Transverse colon (tissue), 4 donors: ENCODE results near the gene ZFPM1. TPM values are rescaled to one million over a fixed set of nuclear protein-coding genes. Genes with fewer than 3 reads are reported as not detected.

ENCODE experiments used
- DNase-seq: peaks from one replicate; pipeline ENCODE4 v3.0.0-alpha.2; 2019
- H3K27ac ChIP-seq, 4 donors: fragments of 200-600 bp; sonication (generic); 2 replicates each; pipeline ENCODE4 v1.5.1; 2016 to 2018; ENCODE audit warnings: inconsistent platforms in 4 of 4
- H3K27me3 ChIP-seq: fragments of 200-600 bp; sonication (generic); 2 replicates; pipeline ENCODE4 v1.5.1; 2017; ENCODE audit warnings: inconsistent platforms
- H3K36me3 ChIP-seq, 4 donors: fragments of 200-600 bp; sonication (generic); 2 replicates each; pipeline ENCODE4 v1.5.1; 2017 to 2019; ENCODE audit warnings: inconsistent platforms in 4 of 4
- H3K4me1 ChIP-seq, 4 donors: fragments of 200-600 bp; sonication (generic); 2 replicates each; pipeline ENCODE4 v1.5.1; 2017 to 2020; ENCODE audit warnings: inconsistent platforms in 4 of 4
- H3K4me3 ChIP-seq, 4 donors: fragments of 200-600 bp; sonication (generic); 1 replicate in 1 of 4; 2 replicates in 3 of 4; pipeline versions ENCODE4 v1.5.1 to v1.6.1; 2017 to 2019; ENCODE audit warnings: inconsistent platforms in 4 of 4
- H3K9me3 ChIP-seq, 2 donors: fragments of 200-600 bp; sonication (generic); 2 replicates each; pipeline ENCODE4 v1.5.1; 2017 to 2019; ENCODE audit warnings: inconsistent platforms in 2 of 2
- CTCF ChIP-seq, 5 experiments: fragments of 200-600 bp in 3 of 5; fragments of 450-650 bp in 2 of 5; sonication (generic) in 3 of 5; IDR thresholded peaks; 1 replicate in 2 of 5; 2 replicates in 3 of 5; pipeline ENCODE4 v1.5.1; 2016 to 2017; ENCODE audit warnings: antibody characterized with exemption in 5 of 5, inconsistent platforms in 3 of 5, mild to moderate bottlenecking in 2 of 5, moderate library complexity in 1 of 5
- EP300 ChIP-seq: sonication (generic); formaldehyde crosslinking; IDR thresholded peaks from one replicate; pipeline ENCODE4 v1.6.1; 2017; ENCODE audit warnings: antibody characterized with exemption, low read depth
- POLR2A ChIP-seq: fragments of 450-650 bp; IDR thresholded peaks from one replicate; pipeline ENCODE4 v1.6.1; 2016; ENCODE audit warnings: antibody characterized with exemption, mild to moderate bottlenecking, moderate library complexity
- POLR2AphosphoS5 ChIP-seq, 3 donors: sonication (generic); formaldehyde crosslinking; IDR thresholded peaks; one replicate each; pipeline ENCODE4 v1.6.1; 2016; ENCODE audit warnings: antibody characterized with exemption in 3 of 3
- WGBS, 2 donors: methylation state at CpG; one replicate each; pipeline ENCODE4 v1.1.5; 2018; ENCODE audit warnings: low coverage in 1 of 2; 5-methylcytosine and 5-hydroxymethylcytosine counted together
- in situ Hi-C, 4 donors: fragments of 200-750 bp; cut with MboI; loops; one replicate each; pipeline versions ENCODE4 v1.15.0 to v1.15.1; 2017; ENCODE audit warnings: low sequenced_read_pairs in 3 of 4, low pct_ligation_motif_present in 1 of 4, low pct_unique_long_range_greater_than_20kb in 1 of 4
- intact Hi-C: fragments of 100-400 bp; cut with DNase I; formaldehyde crosslinking; loops from one replicate; pipeline ENCODE4 v1.15.1; 2023; ENCODE audit warnings: low total_unique reads
- total RNA-seq, 4 donors: library from RNA; depleted of rRNA; stranded (reverse); fragments of >200 nt; gene quantifications; one replicate each; pipeline ENCODE4 v1.1.0, GENCODE V29; 2016

The ZFPM1 gene
- total RNA-seq, 4 donors from 2014 or later: 1.2 to 4.6 (median 3.1) TPM

- intact Hi-C loops (no loop called here), in situ Hi-C loops (loop anchor here in 1 of 4 donors (10.0 kb wide), 1 partner anchor 79 kb away; no protein-coding TSS in a partner anchor)
- Histone ChIP-seq H3K4me3 (no peak overlapping the region), H3K9me3 (no peaks in the 10 kb centered on the region), H3K4me1 (peaks cover 10 to 26% (median 20%) of the 10 kb centered on the region in 4 donors), H3K27ac (no peak overlapping the region), H3K36me3 (no peaks in the 10 kb centered on the region), H3K27me3 (peaks cover 6% of the 10 kb centered on the region)
- DNase-seq: no peak
- WGBS, 2 donors: 60% methylated on average over 4 to 38 of the region's 47 CpGs
- TF ChIP-seq EP300 (no peak), POLR2AphosphoS5 (IDR thresholded peaks at IDR 0.05) (no peak), POLR2A (no peak), CTCF (IDR thresholded peaks at IDR 0.05) (no peak)
Observed at GRCh38 chr16:88523309-88524161, 70.5 kb downstream of the ZFPM1 start.

GRCh38 chr16:88524274-88524972 lies 71.3 kb downstream of the ZFPM1 start:
- 74% methylated on average over 13 of the region's 18 CpGs; no CpG with 5 or more reads in 1 of the 2 donors for WGBS, 2 donors
- no peaks in the 10 kb centered on the region for H3K36me3 ChIP-seq
- no peak overlapping the region for H3K27ac ChIP-seq
- in situ Hi-C loops (loop anchor here in 1 of 4 donors (10.0 kb wide), 1 partner anchor 80 kb away; no protein-coding TSS in a partner anchor), intact Hi-C loops (no loop called here)
- H3K4me3 ChIP-seq: no peak overlapping the region
- H3K27me3 ChIP-seq: peaks cover 6% of the 10 kb centered on the region
- H3K4me1 ChIP-seq: peaks cover 10 to 26% (median 20%) of the 10 kb centered on the region in 4 donors
- TF ChIP-seq POLR2AphosphoS5 (IDR thresholded peaks at IDR 0.05): no peak
- TF ChIP-seq POLR2A: no peak
- TF ChIP-seq CTCF (IDR thresholded peaks at IDR 0.05): no peak
- no peak for TF ChIP-seq EP300
- DNase-seq: no peak
- no peaks in the 10 kb centered on the region for H3K9me3 ChIP-seq

- in situ Hi-C loops (loop anchor here in 1 of 4 donors (10.0 kb wide), 1 partner anchor 80 kb away; no protein-coding TSS in a partner anchor), intact Hi-C loops (no loop called here)
- H3K27me3 ChIP-seq: peaks cover 6% of the 10 kb centered on the region
- H3K4me3 ChIP-seq: no peak overlapping the region
- TF ChIP-seq CTCF (IDR thresholded peaks at IDR 0.05): no peak
- DNase-seq: no peak
- H3K36me3 ChIP-seq: no peaks in the 10 kb centered on the region
- peak overlapping the region in 1 of 4 donors; percentile 8 for H3K27ac ChIP-seq
- H3K4me1 ChIP-seq: peaks cover 10 to 26% (median 20%) of the 10 kb centered on the region in 4 donors
- WGBS, 2 donors: 41% methylated on average over 18 of the region's 18 CpGs; no CpG with 5 or more reads in 1 of the 2 donors
- no peaks in the 10 kb centered on the region for H3K9me3 ChIP-seq
Observed at GRCh38 chr16:88524973-88525662, 72.0 kb downstream of the ZFPM1 start.

GRCh38 chr16:88525663-88525990 lies 72.5 kb downstream of the ZFPM1 start:
- Histone ChIP-seq H3K9me3 (no peaks in the 10 kb centered on the region), H3K27me3 (peaks cover 6% of the 10 kb centered on the region), H3K4me3 (no peak overlapping the region), H3K36me3 (no peaks in the 10 kb centered on the region), H3K4me1 (peaks cover 10 to 26% (median 20%) of the 10 kb centered on the region in 4 donors), H3K27ac (peak overlapping the region in 1 of 4 donors; percentile 8)
- no peak for TF ChIP-seq POLR2A
- TF ChIP-seq POLR2AphosphoS5 (IDR thresholded peaks at IDR 0.05): no peak
- no peak for TF ChIP-seq CTCF (IDR thresholded peaks at IDR 0.05)
- TF ChIP-seq EP300: no peak
- no peak for DNase-seq
- in situ Hi-C loops: loop anchor here in 1 of 4 donors (10.0 kb wide), 1 partner anchor 81 kb away; no protein-coding TSS in a partner anchor
- WGBS, 2 donors: 47% methylated on average over 16 of the region's 17 CpGs; no CpG with 5 or more reads in 1 of the 2 donors
- intact Hi-C loops: no loop called here
